Activated CD4-positive, alpha-beta memory T cell treated with anti-CD3 and anti-CD28 coated beads, Interleukin-2, amount 10 ng/mL, durations not matched to agents 7 days and 5 days (primary cell): ENCODE results near the gene NCS1. TPM values are rescaled to one million over a fixed set of nuclear protein-coding genes. Genes with fewer than 3 reads are reported as not detected.

Source experiments
- CTCF ChIA-PET: fragments of 350-600 bp; sonication (Branson Sonifier 250); formaldehyde crosslinking; loops from one replicate; lab custom pipeline; 2021; ENCODE audit warnings: antibody characterized with exemption, inconsistent platforms; lab: Charles Lee
- POLR2A ChIA-PET: fragments of 350-600 bp; sonication (Branson Sonifier 250); formaldehyde crosslinking; loops from one replicate; lab custom pipeline; 2021; ENCODE audit warnings: antibody characterized with exemption; lab: Charles Lee
- DNase-seq: peaks from one replicate; pipeline ENCODE4 v3.0.0-alpha.2; 2020
- H3K27ac Mint-ChIP-seq: one replicate; pipeline ENCODE4 v1.8.0; 2021; ENCODE audit warnings: mild to moderate bottlenecking, mixed read lengths
- H3K27me3 Mint-ChIP-seq: one replicate; pipeline ENCODE4 v1.8.0; 2021; ENCODE audit warnings: mixed read lengths
- H3K36me3 Mint-ChIP-seq: one replicate; pipeline ENCODE4 v1.8.0; 2021; ENCODE audit warnings: low read depth, mixed read lengths
- H3K4me1 Mint-ChIP-seq: one replicate; pipeline ENCODE4 v1.8.0; 2021; ENCODE audit warnings: mixed read lengths
- H3K4me3 Mint-ChIP-seq: one replicate; pipeline ENCODE4 v1.8.0; 2021; ENCODE audit warnings: mild to moderate bottlenecking, mixed read lengths
- H3K9me3 Mint-ChIP-seq: one replicate; pipeline ENCODE4 v1.8.0; 2021; ENCODE audit warnings: mixed read lengths
- total RNA-seq, 2 experiments: library from RNA; stranded (reverse); gene quantifications; one replicate each; pipeline ENCODE4 v1.2.3, GENCODE V29; 2021

The NCS1 gene
- total RNA-seq, 2 experiments from 2014 or later: 2.8 to 3.1 TPM

DNA sequence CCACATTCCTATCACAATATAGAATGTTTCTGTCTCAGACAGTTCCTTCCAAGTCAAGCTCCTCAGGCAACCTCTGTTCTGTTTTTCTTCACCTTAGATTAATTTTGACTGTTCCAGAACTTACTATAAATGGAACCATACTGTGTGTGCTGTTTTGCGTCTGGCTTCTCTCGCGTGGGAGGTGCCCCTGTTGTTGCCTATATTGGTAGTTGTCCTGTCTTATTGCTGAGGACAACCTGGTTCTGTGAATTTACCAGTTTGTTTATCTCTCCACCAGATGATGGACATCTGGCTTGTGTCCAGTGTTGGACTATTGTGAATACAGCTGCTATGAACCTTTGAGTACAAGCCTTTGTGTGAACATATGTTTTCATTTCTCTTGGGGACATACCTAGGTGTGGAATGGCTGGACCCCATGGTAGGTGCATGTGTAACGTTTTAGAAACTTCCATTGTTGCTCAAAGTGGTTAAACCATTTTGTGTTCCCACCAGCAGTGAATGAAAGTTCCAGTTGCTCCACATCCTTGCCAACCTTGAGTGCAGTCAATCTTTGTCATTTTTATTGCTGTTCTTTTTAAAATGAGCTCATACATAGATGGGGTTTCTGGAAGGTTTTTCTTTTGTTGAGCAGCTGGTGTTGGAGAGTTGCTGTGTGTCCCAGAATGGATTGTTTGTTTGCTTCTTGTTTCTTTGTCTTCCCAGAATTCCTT lies 111.5 kb downstream of the NCS1 start:
- H3K36me3 Mint-ChIP-seq: no peaks in the 10 kb centered on the region
- ChIA-PET CTCF (no interaction called here), POLR2A (no interaction called here)
- H3K27me3 Mint-ChIP-seq: peaks cover 14% of the 10 kb centered on the region
- no peaks in the 10 kb centered on the region for H3K9me3 Mint-ChIP-seq
- H3K27ac Mint-ChIP-seq: no peak overlapping the region
- DNase-seq: no peak
- no peak overlapping the region for H3K4me3 Mint-ChIP-seq
- no peaks in the 10 kb centered on the region for H3K4me1 Mint-ChIP-seq

DNA sequence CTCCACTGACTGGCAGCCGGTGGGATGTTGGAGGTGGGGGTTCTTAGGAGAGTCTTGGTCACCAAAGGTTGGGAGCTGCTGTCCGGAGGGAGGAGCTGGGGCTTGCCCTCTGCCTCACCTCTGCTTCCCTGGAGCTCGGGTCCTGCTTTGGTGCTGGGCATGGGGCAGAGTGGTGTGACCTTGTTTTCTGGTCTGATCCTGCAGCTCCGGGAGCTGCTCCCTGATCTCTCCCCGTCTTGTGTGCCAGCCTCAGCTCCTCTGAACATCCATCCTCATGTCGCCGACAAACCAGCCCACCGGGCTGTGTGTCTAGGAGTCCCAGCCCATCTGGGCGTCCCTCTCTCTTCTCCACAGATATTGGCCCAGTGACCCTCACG lies 112.0 kb downstream of the NCS1 start:
- no peak for DNase-seq
- Mint-ChIP-seq H3K36me3 (no peaks in the 10 kb centered on the region), H3K27ac (no peak overlapping the region), H3K9me3 (no peaks in the 10 kb centered on the region), H3K27me3 (peaks cover 16% of the 10 kb centered on the region), H3K4me1 (no peaks in the 10 kb centered on the region), H3K4me3 (no peak overlapping the region)
- CTCF ChIA-PET: no interaction called here
- POLR2A ChIA-PET: no interaction called here

DNA sequence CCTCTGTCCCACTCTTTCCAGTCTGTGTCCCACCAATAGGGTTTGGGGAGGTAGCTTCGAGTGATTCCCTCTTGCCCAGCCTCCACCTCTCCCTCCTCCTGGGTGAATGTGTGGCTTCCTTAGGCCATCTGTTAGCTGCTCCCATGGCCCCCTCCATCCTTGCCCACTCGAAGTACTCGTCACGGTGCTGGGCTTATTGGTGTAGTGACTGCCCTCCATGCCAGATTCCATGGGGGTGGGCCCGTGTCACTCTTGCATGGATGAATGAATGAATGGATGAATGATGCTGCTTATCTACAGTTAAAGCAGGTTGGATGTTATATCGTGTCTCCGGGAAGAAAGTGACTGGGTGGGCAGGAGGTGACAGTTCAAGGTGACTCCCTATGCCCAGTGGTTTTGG lies 112.5 kb downstream of the NCS1 start:
- CTCF ChIA-PET: no interaction called here
- no peaks in the 10 kb centered on the region for H3K9me3 Mint-ChIP-seq
- no peaks in the 10 kb centered on the region for H3K36me3 Mint-ChIP-seq
- H3K4me1 Mint-ChIP-seq: no peaks in the 10 kb centered on the region
- no peak for DNase-seq
- H3K27ac Mint-ChIP-seq: no peak overlapping the region
- H3K4me3 Mint-ChIP-seq: no peak overlapping the region
- H3K27me3 Mint-ChIP-seq: peaks cover 15% of the 10 kb centered on the region
- POLR2A ChIA-PET: no interaction called here

DNA sequence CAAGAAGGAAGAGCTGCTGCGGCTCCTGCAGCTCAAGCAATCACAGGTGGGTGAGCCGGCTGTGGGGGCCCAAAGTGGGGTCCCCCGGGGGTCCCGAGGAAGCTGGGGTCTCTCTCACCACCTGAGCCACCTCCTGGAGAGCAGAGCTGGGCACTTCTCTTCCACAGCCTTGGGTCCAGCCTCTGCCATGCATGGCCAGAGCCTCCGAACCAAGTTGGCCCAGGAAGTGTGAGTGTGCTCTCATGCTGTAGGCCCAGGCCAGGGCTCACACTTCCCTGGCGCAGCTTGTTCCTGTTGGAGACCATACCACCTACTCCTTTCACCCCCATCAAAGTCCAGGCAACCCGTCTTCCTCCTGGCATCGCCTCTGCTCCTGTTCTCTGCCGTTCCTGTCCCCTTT lies 113.1 kb downstream of the NCS1 start:
- CTCF ChIA-PET: no interaction called here
- no peaks in the 10 kb centered on the region for H3K9me3 Mint-ChIP-seq

DNA sequence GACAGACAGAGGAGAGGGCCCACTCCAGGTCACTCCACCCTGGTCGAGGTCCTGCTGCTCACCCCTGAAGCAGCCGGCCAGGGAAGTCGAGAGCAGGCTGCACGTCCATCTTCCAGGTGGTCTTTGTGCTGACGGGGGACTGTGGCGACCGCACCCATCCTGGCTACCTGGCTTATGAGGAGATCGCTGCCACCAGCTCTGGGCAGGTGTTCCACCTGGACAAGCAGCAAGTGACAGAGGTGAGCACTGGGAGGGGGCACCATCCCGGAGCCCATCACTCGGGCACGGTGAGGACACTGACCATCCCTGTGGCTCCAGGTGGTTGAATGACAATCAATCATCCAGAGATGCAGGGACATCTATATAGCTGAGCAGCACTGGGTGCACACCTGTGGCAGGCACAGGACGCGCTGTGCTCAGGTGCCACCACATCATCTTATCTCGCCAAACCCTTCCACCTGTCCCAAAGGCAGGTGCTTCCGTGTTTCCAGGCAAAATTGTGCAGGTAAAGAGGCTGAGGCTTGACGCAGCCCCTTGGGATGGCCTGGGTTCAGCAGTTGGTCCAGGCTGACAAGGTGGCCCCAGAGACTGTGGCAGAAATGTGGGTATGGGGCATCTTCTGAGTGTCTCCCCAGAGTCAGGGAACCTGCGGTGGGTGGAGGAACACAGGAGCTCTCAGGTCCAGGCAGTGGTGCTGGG lies 114.0 kb downstream of the NCS1 start:
- H3K4me3 Mint-ChIP-seq: no peak overlapping the region
- DNase-seq: no peak
- POLR2A ChIA-PET: no interaction called here
- H3K36me3 Mint-ChIP-seq: no peaks in the 10 kb centered on the region
- CTCF ChIA-PET: no interaction called here
- no peaks in the 10 kb centered on the region for H3K9me3 Mint-ChIP-seq
- no peaks in the 10 kb centered on the region for H3K4me1 Mint-ChIP-seq
- peaks cover 15% of the 10 kb centered on the region for H3K27me3 Mint-ChIP-seq
- H3K27ac Mint-ChIP-seq: no peak overlapping the region

More for the DNA sequence above, 113.1 kb downstream of the NCS1 start:
- no peak overlapping the region for H3K27ac Mint-ChIP-seq
- no peaks in the 10 kb centered on the region for H3K36me3 Mint-ChIP-seq
- DNase-seq: no peak
- no peaks in the 10 kb centered on the region for H3K4me1 Mint-ChIP-seq
- no peak overlapping the region for H3K4me3 Mint-ChIP-seq
- POLR2A ChIA-PET: no interaction called here
- peaks cover 15% of the 10 kb centered on the region for H3K27me3 Mint-ChIP-seq

Other genes starting within 250 kb of the NCS1 start
- gene FNBP1, start 129.2 kb upstream of the NCS1 start, total RNA-seq: 100 to 1,000 TPM; 208 to 213 TPM
- 10 to 100 TPM; 25.1 to 26.3 TPM for gene GPR107, start 118.5 kb upstream of the NCS1 start, total RNA-seq
- gene HMCN2, start 93.4 kb downstream of the NCS1 start, total RNA-seq: not detected